GM21576 (cell line): ENCODE data around the gene AEBP1.

Source experiments
- ATAC-seq: cut with Tn5 transposase; IDR thresholded peaks from one replicate; pipeline ENCODE4 v1.9.1; 2021; ENCODE audit warnings: mild to moderate bottlenecking, moderate library complexity; ENCODE audit not compliant: unreplicated experiment

Gene AEBP1

DNA sequence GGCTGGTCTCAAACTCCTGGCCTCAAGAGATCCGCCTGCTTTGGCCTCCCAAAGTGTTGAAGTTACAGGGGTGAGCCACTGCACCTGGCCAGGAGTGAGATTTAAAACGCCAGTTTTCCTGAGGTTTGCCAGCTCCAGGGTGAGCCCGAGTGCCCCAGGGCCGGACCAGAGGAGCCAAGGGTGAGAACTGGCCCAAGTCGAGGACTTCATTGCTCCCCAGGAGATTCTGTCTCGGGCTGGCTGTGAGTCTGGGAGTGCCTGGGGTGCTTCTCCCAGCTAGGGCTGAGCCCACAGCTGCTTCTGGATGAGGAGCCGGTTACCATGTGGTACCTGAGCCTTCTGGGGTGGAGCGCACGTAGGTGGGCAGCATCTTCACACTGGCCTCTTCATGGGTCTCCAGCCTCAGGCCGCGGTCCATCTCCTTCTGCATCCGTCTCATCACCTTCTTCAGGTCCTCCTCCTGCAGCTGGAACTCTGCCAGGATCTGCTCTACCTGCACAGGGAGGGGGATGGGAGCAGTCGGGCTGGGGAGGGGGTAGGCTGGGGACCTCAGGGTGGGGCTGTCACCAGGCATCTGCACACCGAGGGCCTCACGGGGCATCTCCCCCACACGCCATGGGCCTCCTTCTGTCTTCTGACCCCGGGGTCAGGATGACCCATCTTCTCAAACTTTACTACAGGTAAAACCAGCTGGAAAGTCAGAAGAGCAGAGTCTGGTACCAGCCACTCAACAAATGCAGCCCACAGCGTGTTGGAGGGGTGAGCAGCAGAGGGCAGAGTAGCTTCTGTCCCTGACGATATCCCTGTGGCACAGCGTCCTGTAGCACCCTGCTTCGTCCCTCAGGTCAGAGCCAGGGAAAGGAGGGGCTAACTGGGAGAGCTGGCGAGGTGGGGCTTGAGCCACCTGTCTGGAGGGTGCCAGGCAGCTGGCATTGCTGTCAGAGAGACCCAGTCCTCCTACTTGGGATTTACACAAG is 49.1 kb downstream of the AEBP1 start:
- no peak for ATAC-seq

DNA sequence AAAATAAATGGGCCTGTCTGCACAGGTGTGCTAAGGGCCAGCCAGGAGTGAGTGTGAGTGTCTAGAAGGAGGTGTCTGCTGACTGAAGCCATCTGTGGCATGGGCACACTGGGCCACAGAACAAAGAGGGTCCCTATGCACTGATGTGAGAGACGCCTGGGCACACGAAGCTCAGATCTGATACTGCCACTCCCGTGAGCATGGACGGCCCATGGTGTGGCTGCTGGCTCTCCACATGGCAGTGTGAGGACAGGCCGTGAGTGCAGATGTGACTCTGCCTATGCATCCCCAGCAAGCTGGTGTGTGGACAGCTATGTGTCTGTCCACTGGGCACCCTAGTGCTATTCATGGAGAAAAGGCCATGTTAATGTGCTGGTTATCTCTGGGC is 49.8 kb downstream of the AEBP1 start:
- ATAC-seq = no peak

DNA sequence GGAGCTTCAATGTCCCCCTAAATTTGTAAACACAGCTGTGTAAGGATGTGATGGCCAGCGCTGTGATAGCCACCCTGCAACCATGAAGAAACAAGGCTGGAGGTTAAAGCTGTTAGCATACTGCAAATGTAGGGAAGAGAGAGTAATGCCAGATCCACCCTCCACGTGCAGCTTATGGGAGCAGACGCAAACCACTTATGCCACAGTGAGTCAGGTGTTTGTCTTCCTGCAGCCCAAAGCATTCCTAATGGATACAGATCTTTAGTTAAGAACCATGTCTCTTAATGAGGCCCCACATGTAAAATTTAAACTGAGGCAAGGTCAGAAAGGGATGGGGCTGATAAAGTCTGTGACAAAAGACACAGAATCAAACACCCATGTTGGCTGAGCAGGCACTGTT is 50.6 kb downstream of the AEBP1 start:
- no peak for ATAC-seq

DNA sequence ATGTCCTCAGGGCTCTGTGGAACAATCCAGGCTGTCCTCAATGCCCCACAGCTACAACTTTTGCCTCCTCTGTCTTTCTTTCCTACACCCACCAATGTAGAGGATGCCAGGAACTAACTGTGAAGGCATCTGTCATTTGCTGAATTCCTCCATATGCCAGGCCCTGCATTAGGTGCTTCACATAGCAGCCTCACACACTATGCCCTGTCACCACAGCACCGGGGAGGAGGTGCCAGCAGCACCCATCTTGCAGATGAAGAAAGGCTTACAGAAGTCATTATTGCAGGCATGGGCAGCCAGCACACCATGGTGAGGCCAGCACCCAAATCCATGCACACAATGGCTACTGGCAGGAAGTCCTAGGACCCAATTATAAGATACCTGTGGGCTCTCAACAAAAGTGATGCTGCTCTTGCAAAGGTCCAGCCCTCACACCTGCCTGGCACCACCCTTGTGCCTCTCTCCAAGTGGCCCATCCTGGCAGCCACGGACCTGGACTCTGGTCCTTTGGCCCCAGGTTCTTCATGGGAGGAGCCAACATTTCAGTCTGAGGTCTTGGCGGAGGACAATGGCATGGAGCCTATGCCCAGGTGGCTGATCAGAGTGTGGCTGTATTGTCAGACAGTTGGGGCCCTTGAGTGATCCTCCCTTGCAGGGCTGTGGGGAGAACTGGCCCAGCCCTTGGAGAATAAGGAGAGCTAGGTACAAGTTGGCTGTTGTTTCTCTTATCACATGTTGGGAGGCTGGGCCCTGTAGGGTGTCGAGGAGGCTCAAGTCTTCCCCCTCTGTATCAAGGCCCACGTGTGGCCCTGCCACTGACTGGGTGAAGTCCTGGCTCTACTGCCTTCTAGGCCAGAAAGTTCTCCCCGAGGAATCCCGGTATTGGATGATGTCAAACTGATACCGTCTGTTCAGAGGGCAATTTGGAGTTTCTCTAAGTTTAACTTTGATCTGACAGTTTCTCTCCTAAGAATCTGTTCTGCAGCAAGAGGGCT is 51.3 kb downstream of the AEBP1 start:
- no peak for ATAC-seq

- no peak for ATAC-seq
Measured at GRCh38 chr7:44156453-44157010, 52.4 kb downstream of the AEBP1 start.

DNA sequence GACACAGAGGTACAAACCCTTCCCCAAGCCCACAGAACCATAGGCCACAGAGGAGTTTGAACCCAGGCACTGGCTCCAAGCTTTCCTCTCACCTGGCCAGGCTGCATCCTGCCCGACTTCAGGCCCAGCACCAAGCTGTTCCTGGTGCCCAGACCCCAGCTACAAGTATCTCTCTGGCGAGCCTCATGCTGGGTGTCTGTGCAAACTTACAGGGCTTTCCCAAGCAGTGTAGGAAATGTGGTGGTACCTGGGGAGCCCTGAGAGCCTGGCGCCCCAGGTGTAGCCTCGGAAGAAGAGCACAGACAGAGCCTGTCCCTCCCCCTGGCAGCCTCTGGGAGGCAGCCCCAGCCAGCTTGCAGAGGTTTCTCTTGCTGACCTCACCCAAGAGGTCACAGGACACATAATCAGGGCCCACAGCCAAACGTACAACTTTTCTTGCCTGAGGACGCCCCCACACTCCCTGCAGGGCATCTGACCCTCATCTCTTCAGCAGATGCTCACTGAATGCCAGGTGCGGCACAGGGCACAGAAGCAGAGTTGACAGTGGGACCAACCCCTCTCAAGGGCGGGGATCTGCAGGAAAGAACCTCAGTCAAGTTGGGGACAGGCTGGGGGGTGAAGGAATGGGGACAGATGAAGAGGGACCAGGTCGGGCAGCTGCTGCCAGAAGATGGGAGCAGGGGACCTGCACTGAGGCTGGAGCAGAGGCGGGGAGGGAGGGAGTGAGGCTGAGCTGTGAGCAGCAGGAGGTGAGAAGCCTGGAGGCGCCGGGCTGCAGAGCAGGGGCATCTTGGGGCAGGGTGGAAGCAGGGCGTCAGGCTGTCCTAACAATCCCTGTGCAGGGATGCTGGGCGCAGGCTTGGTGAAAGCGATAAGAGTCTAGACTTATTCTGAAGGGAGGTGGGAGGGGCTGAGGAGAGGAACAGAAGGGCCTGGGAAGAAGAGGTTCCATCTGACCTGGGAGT is 53.3 kb downstream of the AEBP1 start:
- ATAC-seq = no peak

GRCh38 chr7:44158096-44158872 is 54.1 kb downstream of the AEBP1 start:
- ATAC-seq = no peak

GRCh38 chr7:44158873-44159631 is 54.9 kb downstream of the AEBP1 start:
- ATAC-seq = no peak

DNA sequence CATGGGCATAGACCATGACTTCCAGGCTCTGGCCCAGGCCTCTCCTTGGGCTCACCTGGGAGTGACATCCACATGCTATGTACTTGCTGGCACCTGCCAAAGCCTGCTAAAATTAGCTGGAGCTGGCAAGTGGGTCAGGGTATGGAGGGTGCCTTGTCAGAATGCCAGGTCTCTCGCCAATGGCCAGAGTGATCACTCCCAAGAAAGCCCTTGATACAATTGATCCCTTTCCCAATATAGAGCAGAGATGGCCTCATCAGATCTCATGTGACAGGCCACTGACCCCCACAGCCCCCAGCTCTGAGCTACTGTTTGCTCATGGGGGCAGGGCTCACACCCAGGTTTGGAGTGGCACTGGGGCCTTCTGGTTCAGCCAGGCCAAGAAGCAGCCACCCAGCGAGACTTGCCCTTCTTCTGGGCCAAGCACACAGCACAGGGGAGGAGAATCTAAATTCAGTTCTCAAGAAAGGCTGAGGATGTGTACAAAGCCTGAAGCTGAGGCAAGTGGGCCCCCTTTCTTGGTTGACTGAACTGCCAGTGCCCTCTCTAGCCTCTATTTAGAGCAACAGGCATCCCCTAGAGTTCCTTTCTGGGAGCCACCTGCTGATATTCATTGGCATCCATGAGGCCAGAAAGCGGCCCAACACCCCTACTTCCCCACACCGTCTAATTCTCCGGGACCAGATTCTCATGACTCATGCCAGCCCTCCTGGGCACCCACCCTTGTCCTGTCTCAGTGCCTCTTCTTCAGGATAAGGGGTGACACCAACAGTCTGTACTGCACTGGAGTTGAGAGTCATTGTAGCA is 55.9 kb downstream of the AEBP1 start:
- no peak for ATAC-seq

- no peak for ATAC-seq
Measured at GRCh38 chr7:44161371-44161770, 57.2 kb downstream of the AEBP1 start.

GRCh38 chr7:44162179-44162578 is 58.0 kb downstream of the AEBP1 start:
- no peak for ATAC-seq

- ATAC-seq = no peak
Measured at GRCh38 chr7:44162785-44163395, 58.7 kb downstream of the AEBP1 start.

- no peak for ATAC-seq
Measured at GRCh38 chr7:44163591-44163990, 59.4 kb downstream of the AEBP1 start.
